GM12878 (cell line): ENCODE data around the gene SEMG1. TPM values are rescaled to one million over a fixed set of nuclear protein-coding genes. Genes with fewer than 3 reads are reported as not detected.

Experiments
- ATAC-seq: fragments of 200-7000 bp; cut with Tn5 transposase; 3 replicates; pipeline ENCODE4 v1.9.1; 2020; ENCODE audit warnings: mild to moderate bottlenecking, moderate library complexity
- BruUV-seq: library from RNA; stranded (reverse); fragments of 400-500 nt; replicated peaks from 2 replicates; lab custom pipeline; 2021; lab: Mats Ljungman, UMichigan
- CTCF ChIA-PET: fragments of 300-600 bp; sonication (Branson Sonifier 250); formaldehyde crosslinking; extraction: SDS; loops from one replicate; lab custom pipeline; 2021; ENCODE audit warnings: inconsistent platforms; lab: Yijun Ruan, JAX
- POLR2A ChIA-PET: fragments of 350-600 bp; formaldehyde crosslinking; extraction: SDS; loops from one replicate; lab custom pipeline; 2021; ENCODE audit warnings: inconsistent platforms; lab: Charles Lee
- RAD21 ChIA-PET: fragments of 300-600 bp; sonication (Branson Sonifier 250); formaldehyde crosslinking; loops from one replicate; lab custom pipeline; 2023; ENCODE audit warnings: antibody characterized with exemption; ENCODE audit not compliant: unreplicated experiment; lab: Charles Lee
- SMC1A ChIA-PET: fragments of 300-600 bp; sonication (Branson Sonifier 250); formaldehyde crosslinking; loops from one replicate; lab custom pipeline; 2023; ENCODE audit not compliant: unreplicated experiment, uncharacterized antibody; lab: Charles Lee
- DNase-seq: peaks from one replicate; pipeline ENCODE4 v3.0.0-alpha.2; 2011; ENCODE audit warnings: low read depth, low spot score
- FAIRE-seq: peaks from 3 replicates; lab custom pipeline; 2011; peaks lifted over from hg19 to GRCh38; lab: Jason Lieb, UNC
- H2AFZ ChIP-seq: 2 replicates; pipeline ENCODE4 v1.6.0; 2011; ENCODE audit warnings: low read depth, low read length, control low read depth; ENCODE audit not compliant: control insufficient read depth
- H3K27ac ChIP-seq: 2 replicates; pipeline ENCODE4 v1.5.1; 2011; ENCODE audit warnings: control low read depth; ENCODE audit not compliant: control insufficient read depth, insufficient read depth
- H3K27me3 ChIP-seq, 2 experiments: replicated peaks in 1 of 2; 2 replicates each; pipeline versions ENCODE4 v1.6.0 to v1.6.1; 2011; ENCODE audit warnings: low read length in 1 of 2; ENCODE audit not compliant: control insufficient read depth in 2 of 2, insufficient read depth in 2 of 2
- H3K36me3 ChIP-seq, 2 experiments: 2 replicates each; pipeline ENCODE4 v1.5.1; 2011; ENCODE audit warnings: low read length in 1 of 2; ENCODE audit not compliant: control insufficient read depth in 2 of 2, insufficient read depth in 2 of 2
- H3K4me1 ChIP-seq: 2 replicates; pipeline ENCODE4 v1.6.1; 2011; ENCODE audit warnings: mild to moderate bottlenecking, low read length, moderate library complexity, mixed read lengths; ENCODE audit not compliant: control insufficient read depth, insufficient read depth
- H3K4me2 ChIP-seq: 2 replicates; pipeline ENCODE4 v1.6.0; 2011; ENCODE audit warnings: control low read depth; ENCODE audit not compliant: control insufficient read depth, insufficient read depth
- H3K4me3 ChIP-seq: fragments of 200-600 bp; sonication (generic); 2 replicates; pipeline ENCODE4 v1.5.1; 2016
- H3K79me2 ChIP-seq: 2 replicates; pipeline ENCODE4 v1.6.0; 2011; ENCODE audit warnings: low read length; ENCODE audit not compliant: control insufficient read depth, insufficient read depth
- H3K9ac ChIP-seq: 2 replicates; pipeline ENCODE4 v1.8.0; 2011; ENCODE audit warnings: low read length, control low read depth, mixed read lengths; ENCODE audit not compliant: control insufficient read depth, insufficient read depth
- H3K9me3 ChIP-seq: replicated peaks from 3 replicates; pipeline ENCODE4 v1.5.1; 2011; ENCODE audit warnings: mild to moderate bottlenecking, low read length; ENCODE audit not compliant: control insufficient read depth, insufficient read depth
- H4K20me1 ChIP-seq: 2 replicates; pipeline ENCODE4 v1.6.0; 2011; ENCODE audit not compliant: control insufficient read depth, insufficient read depth
- ASH2L ChIP-seq: fragments of 300-600, 200-600 bp; sonication (generic); IDR thresholded peaks from 2 replicates; pipeline ENCODE4 v1.6.1; 2017; ENCODE audit warnings: low read depth, mild to moderate bottlenecking, borderline replicate concordance
- CTCF ChIP-seq, 3 experiments: IDR thresholded peaks in 2 of 3; conservative IDR thresholded peaks in 1 of 3; 2 replicates each; pipeline ENCODE4 v1.5.1; 2011; ENCODE audit warnings: low read depth in 3 of 3, low read length in 3 of 3, mild to moderate bottlenecking in 3 of 3, control low read depth in 2 of 3, moderate library complexity in 2 of 3, inconsistent platforms in 1 of 3, mixed read lengths in 1 of 3; ENCODE audit not compliant: control insufficient read depth in 2 of 3, insufficient read depth in 1 of 3; ENCODE audit errors: extremely low read depth in 1 of 3
- POLR2AphosphoS2 ChIP-seq: IDR thresholded peaks from 2 replicates; pipeline ENCODE4 v1.6.1; 2011; ENCODE audit warnings: low read depth, mild to moderate bottlenecking, low read length, improper control_type of control experiment, moderate library complexity
- RAD51 ChIP-seq: fragments of 450-650 bp; IDR thresholded peaks from 2 replicates; pipeline ENCODE4 v1.6.1; 2016; ENCODE audit warnings: moderate library complexity, mild to moderate bottlenecking, inconsistent platforms
- RUNX3 ChIP-seq: IDR thresholded peaks from 2 replicates; pipeline ENCODE4 v1.6.1; 2012; ENCODE audit warnings: low read length, inconsistent platforms
- SPI1 ChIP-seq: IDR thresholded peaks from 2 replicates; pipeline ENCODE4 v1.6.1; 2011; ENCODE audit warnings: low read depth, mild to moderate bottlenecking, low read length, moderate library complexity, borderline replicate concordance; ENCODE audit not compliant: insufficient read depth
- SREBF1 ChIP-seq: IDR thresholded peaks from 2 replicates; pipeline ENCODE4 v1.6.1; 2012; ENCODE audit warnings: mild to moderate bottlenecking, low read length
- YY1 ChIP-seq: IDR thresholded peaks from 2 replicates; pipeline ENCODE4 v1.6.1; 2011; ENCODE audit warnings: low read depth, mild to moderate bottlenecking, low read length
- WGBS: methylation state at CpG from one replicate; pipeline ENCODE4 v1.1.6; 2016; ENCODE audit warnings: low lambda C conversion rate; ENCODE audit not compliant: insufficient replicate concordance, insufficient coverage; ENCODE audit errors: missing lambda C conversion rate; 5-methylcytosine and 5-hydroxymethylcytosine counted together
- in situ Hi-C: fragments of 300-500 bp; cut with MboI; formaldehyde crosslinking; loops from 9 replicates; pipeline ENCODE4 v1.14.3; 2018; ENCODE audit warnings: mixed read lengths
- intact Hi-C: fragments of 100-400 bp; cut with micrococcal nuclease; formaldehyde crosslinking; loops from one replicate; pipeline ENCODE4 v1.14.2; 2022; ENCODE audit not compliant: unreplicated experiment
- polyA plus RNA-seq, 11 experiments: library from polyadenylated mRNA; depleted of rRNA in 4 of 11; unstranded in 6 of 11; stranded (reverse) in 5 of 11; fragments of >200 nt; fragmentation: Nextera tagmentation in 4 of 11; fragmentation: Illumina TruSeq in 1 of 11; extraction: Ambion mirVana in 4 of 11; extraction: Trizol in 1 of 11; gene quantifications; 1 replicate in 1 of 11; 2 replicates in 10 of 11; pipeline versions ENCODE4 v1.2.1 to v1.2.3, GENCODE V29; 2011 to 2016; ENCODE audit warnings: inconsistent platforms in 2 of 11, missing spikeins in 2 of 11, low read depth in 1 of 11
- total RNA-seq, 4 experiments: library from RNA; depleted of rRNA in 3 of 4; stranded (reverse); fragments of >200 nt in 3 of 4; fragmentation: Illumina TruSeq in 1 of 4; extraction: Trizol in 1 of 4; gene quantifications; 2 replicates each; pipeline versions ENCODE4 v1.2.1 to v1.2.3, GENCODE V29; 2013 to 2021

Gene SEMG1
- total and polyA plus RNA-seq, 10 of the 15 experiments (the other 5 are each of a cell fraction or from before 2014, with no cell fraction given): not detected

DNA sequence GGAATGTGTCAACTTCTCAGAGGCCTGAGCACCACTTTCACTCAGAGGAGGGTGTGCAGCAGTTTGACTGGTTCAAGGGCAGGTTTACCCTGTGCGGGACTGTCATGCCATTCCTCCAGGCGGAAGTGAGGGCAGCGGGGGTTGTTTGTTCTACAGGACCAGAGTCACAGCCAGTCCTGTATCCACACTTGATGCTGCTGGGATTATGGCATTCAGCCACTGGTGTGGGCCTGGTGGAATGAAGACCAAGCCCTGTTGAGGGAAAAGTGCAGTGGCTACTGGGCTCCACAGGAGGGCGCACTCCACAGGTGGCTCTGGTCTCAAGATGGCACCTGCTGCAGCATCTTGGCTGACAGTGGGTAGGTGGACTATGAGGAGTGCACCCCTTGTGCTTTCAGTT is 29.2 kb downstream of the SEMG1 start:
- BruUV-seq: no TSS peak
- ATAC-seq (no peak), FAIRE-seq (no peak), DNase-seq (no peak)
- POLR2A ChIA-PET: no interaction called here
- RAD21 ChIA-PET: no interaction called here
- 52% methylated on average over 4 of the region's 4 CpGs for WGBS
- H3K9me3 ChIP-seq: no peaks in the 10 kb centered on the region; the same call in 2 of the 3 replicates
- no peak for TF ChIP-seq POLR2AphosphoS2
- no peak for TF ChIP-seq ASH2L
- TF ChIP-seq SREBF1: no peak
- no peak for TF ChIP-seq RUNX3
- TF ChIP-seq CTCF (IDR thresholded peaks at IDR 0.05 in 2 of 3, conservative IDR thresholded peaks at IDR 0.05 in 1 of 3; ENCODE audit: control insufficient read depth in 2 of 3, extremely low read depth in 1 of 3, insufficient read depth in 1 of 3, low read depth in 3 of 3, low read length in 3 of 3): peak; percentile 28 to 49 (median 47); a peak in 5 of 6 replicates
- TF ChIP-seq SPI1: no peak
- TF ChIP-seq RAD51: no peak
- TF ChIP-seq YY1: 0 out of 2 replicates have a peak, but pooled peaks have one; percentile 21
- H3K9ac ChIP-seq: no peak overlapping the region
- SMC1A ChIA-PET: no interaction called here
- H3K27me3 ChIP-seq: no peaks in the 10 kb centered on the region; a peak in 1 of 4 replicates
- no peak overlapping the region for H3K4me3 ChIP-seq
- H4K20me1 ChIP-seq: no peaks in the 10 kb centered on the region
- no peak overlapping the region for H3K4me2 ChIP-seq
- no peak overlapping the region for H3K27ac ChIP-seq
- no peaks in the 10 kb centered on the region for H3K4me1 ChIP-seq
- in situ Hi-C loops: no loop called here
- CTCF ChIA-PET: no interaction called here
- intact Hi-C loops: no loop called here
- H3K36me3 ChIP-seq: no peaks in the 10 kb centered on the region
- no peaks in the 10 kb centered on the region for H3K79me2 ChIP-seq
- no peak overlapping the region for H2AFZ ChIP-seq
